ENCODE measurements around the gene STMP1. TPM values are rescaled to one million over a fixed set of nuclear protein-coding genes. Genes with fewer than 3 reads are reported as not detected.

Gene STMP1
- total RNA-seq, 2 experiments from 2014 or later = 19.7 to 20.5 TPM

- no peaks in the 10 kb centered on the region for H3K4me1 Mint-ChIP-seq
- DNase-seq = no peak
- H3K27ac Mint-ChIP-seq = no peak overlapping the region
- no peak overlapping the region for H3K4me3 Mint-ChIP-seq
- peaks cover 5% of the 10 kb centered on the region for H3K27me3 Mint-ChIP-seq
- ChIA-PET POLR2A (no interaction called here), CTCF (interaction anchor here (1.5 kb wide), 1 partner anchor 16 kb away, joined by 4 read pairs; no protein-coding TSS in a partner anchor)
- no peaks in the 10 kb centered on the region for H3K36me3 Mint-ChIP-seq (ENCODE audit: low read depth)
- no peaks in the 10 kb centered on the region for H3K9me3 Mint-ChIP-seq
Measured at GRCh38 chr7:135718794-135719437, 56.6 kb downstream of the STMP1 start.

- H3K9me3 Mint-ChIP-seq = no peaks in the 10 kb centered on the region
- DNase-seq = no peak
- CTCF ChIA-PET = no interaction called here
- H3K4me3 Mint-ChIP-seq = no peak overlapping the region
- H3K4me1 Mint-ChIP-seq = no peaks in the 10 kb centered on the region
- H3K27ac Mint-ChIP-seq = no peak overlapping the region
- no peaks in the 10 kb centered on the region for H3K36me3 Mint-ChIP-seq (ENCODE audit: low read depth)
- POLR2A ChIA-PET = no interaction called here
- H3K27me3 Mint-ChIP-seq = peaks cover 6% of the 10 kb centered on the region
Measured at GRCh38 chr7:135719688-135720087, 57.4 kb downstream of the STMP1 start.

- ChIA-PET POLR2A (no interaction called here), CTCF (no interaction called here)
- H3K36me3 Mint-ChIP-seq (ENCODE audit: low read depth) = no peaks in the 10 kb centered on the region
- H3K9me3 Mint-ChIP-seq = no peaks in the 10 kb centered on the region
- H3K4me1 Mint-ChIP-seq = no peaks in the 10 kb centered on the region
- H3K27me3 Mint-ChIP-seq = peaks cover 10% of the 10 kb centered on the region
- H3K27ac Mint-ChIP-seq = no peak overlapping the region
- H3K4me3 Mint-ChIP-seq = no peak overlapping the region
- no peak for DNase-seq
Measured at GRCh38 chr7:135721198-135721820, 59.0 kb downstream of the STMP1 start.

GRCh38 chr7:135723411-135723810 is 61.1 kb downstream of the STMP1 start:
- Mint-ChIP-seq H3K27me3 (peaks cover 8% of the 10 kb centered on the region), H3K4me3 (no peak overlapping the region), H3K4me1 (no peaks in the 10 kb centered on the region), H3K27ac (no peak overlapping the region), H3K9me3 (no peaks in the 10 kb centered on the region), H3K36me3 (ENCODE audit: low read depth) (no peaks in the 10 kb centered on the region)
- no peak for DNase-seq
- ChIA-PET POLR2A (no interaction called here), CTCF (no interaction called here)

Other genes with a start within 250 kb of the STMP1 start
- gene CNOT4, start 152.4 kb upstream of the STMP1 start, total RNA-seq = 10 to 100 TPM; 21.9 to 24.6 TPM
- gene NUP205, start 104.6 kb upstream of the STMP1 start, total RNA-seq = 10 to 100 TPM; 91.2 to 92.3 TPM
- not detected for gene SLC13A4, start 65.7 kb downstream of the STMP1 start, total RNA-seq
- not detected for gene FAM180A, start 86.3 kb downstream of the STMP1 start, total RNA-seq